Body of pancreas (tissue), 4 donors: Measurements from ENCODE around the gene RABAC1. TPM values are rescaled to one million over a fixed set of nuclear protein-coding genes. Genes with fewer than 3 reads are reported as not detected.

Experiments used
- ATAC-seq: fragments of 150-250 bp; one replicate; pipeline ENCODE4 v1.9.1; 2016
- DNase-seq, 4 donors: peaks; one replicate each; pipeline ENCODE4 v3.0.0-alpha.2; 2019
- H3K27ac ChIP-seq, 4 donors: fragments of 200-600 bp; sonication (generic); 1 replicate in 3 of 4; 2 replicates in 1 of 4; pipeline versions ENCODE4 v1.5.1 to v1.6.1; 2016 to 2019; ENCODE audit warnings: mild to moderate bottlenecking in 1 of 4, mixed read lengths in 1 of 4, moderate library complexity in 1 of 4
- H3K27me3 ChIP-seq, 2 donors: fragments of 200-600 bp; sonication (generic); one replicate each; pipeline ENCODE4 v1.6.0; 2016; ENCODE audit warnings: mild to moderate bottlenecking in 1 of 2
- H3K36me3 ChIP-seq, 2 donors: fragments of 200-600 bp; sonication (generic); replicated peaks in 1 of 2; 2 replicates each; pipeline ENCODE4 v1.5.1; 2016; ENCODE audit warnings: low read depth in 2 of 2; ENCODE audit not compliant: insufficient read depth in 1 of 2
- H3K4me1 ChIP-seq: fragments of 200-600 bp; sonication (generic); one replicate; pipeline ENCODE4 v1.6.0; 2016
- H3K4me3 ChIP-seq, 2 donors: fragments of 200-600 bp; sonication (generic); 1 replicate in 1 of 2; 2 replicates in 1 of 2; pipeline ENCODE4 v1.5.1; 2016 to 2019
- H3K9me3 ChIP-seq, 3 donors: fragments of 200-600 bp; sonication (generic); 1 replicate in 2 of 3; 2 replicates in 1 of 3; pipeline ENCODE4 v1.5.1; 2016
- POLR2A ChIP-seq, 3 donors: fragments of 450-650 bp; IDR thresholded peaks; one replicate each; pipeline ENCODE4 v1.6.1; 2016; ENCODE audit warnings: antibody characterized with exemption in 3 of 3, mild to moderate bottlenecking in 2 of 3
- WGBS, 2 donors: methylation state at CpG; one replicate each; pipeline ENCODE4 v1.1.5; 2017; 5-methylcytosine and 5-hydroxymethylcytosine counted together
- intact Hi-C: fragments of 100-400 bp; cut with DNase I; formaldehyde crosslinking; loops from one replicate; pipeline ENCODE4 v1.15.1; 2023
- total RNA-seq, 2 donors: library from RNA; depleted of rRNA; stranded (reverse); fragments of >200 nt; gene quantifications; one replicate each; pipeline ENCODE4 v1.1.0, GENCODE V29; 2016
- TF ChIP-seq, protein P1 (sequence below), 7 experiments: fragments of 450-650 bp in 4 of 7; fragments of 200-600 bp in 3 of 7; sonication (generic) in 3 of 7; IDR thresholded peaks; one replicate each; pipeline ENCODE4 v1.5.1; 2016 to 2019; ENCODE audit warnings: antibody characterized with exemption in 7 of 7

RABAC1 gene
- total RNA-seq, 2 donors from 2014 or later: 87.3 to 88.5 TPM

DNA sequence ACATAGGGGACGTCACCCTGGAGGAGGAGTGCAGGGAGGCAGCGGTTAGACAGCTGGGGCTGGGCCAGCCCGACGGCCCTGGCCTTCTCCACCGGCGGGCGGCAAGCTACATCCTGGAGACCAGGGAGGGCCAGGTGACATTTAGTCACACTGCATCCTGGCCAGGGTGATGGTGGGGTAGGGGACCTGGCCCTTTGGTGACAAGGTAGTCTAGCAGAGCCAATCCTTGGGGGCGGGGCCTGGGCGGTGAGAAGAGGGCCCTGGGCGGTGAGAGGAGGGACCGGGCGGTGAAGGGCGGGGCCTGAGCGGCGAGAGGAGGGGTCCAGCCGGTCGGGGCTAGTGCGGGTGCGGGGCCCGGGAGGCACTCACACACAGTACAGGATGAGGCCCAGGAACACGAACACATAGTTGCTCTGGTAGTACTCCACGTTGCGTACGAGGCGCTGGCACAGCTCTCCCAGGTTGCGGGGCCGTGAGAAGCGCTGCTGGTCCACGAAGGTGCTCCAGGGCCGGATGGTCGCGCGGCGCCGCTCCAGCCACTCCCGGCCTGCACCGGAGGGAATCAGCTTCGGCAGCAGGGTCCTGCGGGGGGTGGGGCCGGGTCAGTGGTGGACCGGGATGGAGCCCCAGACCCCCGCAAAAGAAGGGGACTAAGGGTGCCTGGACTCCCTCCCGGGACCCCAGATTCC lies 610 bp downstream of the RABAC1 start:
- intact Hi-C loops: loop anchor here (5.0 kb wide), 1 partner anchor 81 kb away; the partner anchor contains the start of gene CD79A

DNA sequence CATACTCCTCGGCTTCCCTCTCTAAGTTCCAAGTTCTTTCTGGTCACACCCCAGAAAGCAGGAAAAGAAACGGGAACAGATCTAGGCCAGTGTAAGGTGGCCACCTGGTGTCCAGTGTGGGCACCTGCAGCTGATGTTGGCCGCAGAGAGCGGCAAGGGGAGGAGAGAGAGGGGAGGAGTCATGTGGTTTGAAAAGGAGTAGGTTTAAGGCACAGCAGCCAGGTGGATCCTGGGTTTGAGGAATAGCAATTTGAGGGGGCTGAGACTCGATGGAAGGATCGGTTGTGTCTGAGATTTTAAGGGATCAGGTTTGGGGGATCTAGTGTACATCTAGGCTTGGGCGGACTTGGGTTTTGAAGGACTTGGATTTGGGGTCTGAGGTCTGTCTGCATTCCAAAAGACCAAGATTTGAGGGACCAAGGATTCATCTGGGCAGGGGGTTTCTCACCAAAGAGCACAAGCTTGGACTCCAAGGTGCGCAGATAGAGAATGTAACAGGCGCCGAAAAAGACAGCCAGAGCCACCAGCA lies 1.2 kb downstream of the RABAC1 start:
- Histone ChIP-seq H3K9me3 (no peaks in the 10 kb centered on the region), H3K27me3 (no peaks in the 10 kb centered on the region), H3K4me3 (peak overlapping the region in 1 of 2 donors; percentile 54), H3K36me3 (no peaks in the 10 kb centered on the region), H3K27ac (peak overlapping the region; percentile 83 to 90 (median 86)), H3K4me1 (peaks cover 15% of the 10 kb centered on the region)
- TF ChIP-seq, protein P1, sequence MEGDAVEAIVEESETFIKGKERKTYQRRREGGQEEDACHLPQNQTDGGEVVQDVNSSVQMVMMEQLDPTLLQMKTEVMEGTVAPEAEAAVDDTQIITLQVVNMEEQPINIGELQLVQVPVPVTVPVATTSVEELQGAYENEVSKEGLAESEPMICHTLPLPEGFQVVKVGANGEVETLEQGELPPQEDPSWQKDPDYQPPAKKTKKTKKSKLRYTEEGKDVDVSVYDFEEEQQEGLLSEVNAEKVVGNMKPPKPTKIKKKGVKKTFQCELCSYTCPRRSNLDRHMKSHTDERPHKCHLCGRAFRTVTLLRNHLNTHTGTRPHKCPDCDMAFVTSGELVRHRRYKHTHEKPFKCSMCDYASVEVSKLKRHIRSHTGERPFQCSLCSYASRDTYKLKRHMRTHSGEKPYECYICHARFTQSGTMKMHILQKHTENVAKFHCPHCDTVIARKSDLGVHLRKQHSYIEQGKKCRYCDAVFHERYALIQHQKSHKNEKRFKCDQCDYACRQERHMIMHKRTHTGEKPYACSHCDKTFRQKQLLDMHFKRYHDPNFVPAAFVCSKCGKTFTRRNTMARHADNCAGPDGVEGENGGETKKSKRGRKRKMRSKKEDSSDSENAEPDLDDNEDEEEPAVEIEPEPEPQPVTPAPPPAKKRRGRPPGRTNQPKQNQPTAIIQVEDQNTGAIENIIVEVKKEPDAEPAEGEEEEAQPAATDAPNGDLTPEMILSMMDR (IDR thresholded peaks at IDR 0.05): peak; percentile 81 to 98 (median 96)
- TF ChIP-seq POLR2A (IDR thresholded peaks at IDR 0.05): no peak
- ATAC-seq (peak; percentile 87), DNase-seq (peak; percentile 80 to 86 (median 85))
- 5 to 6% methylated on average over 8 to 10 of the region's 10 CpGs for WGBS, 2 donors
- intact Hi-C loops: loop anchor here (5.0 kb wide), 1 partner anchor 81 kb away; the partner anchor contains the start of gene CD79A

More for the DNA sequence above, 610 bp downstream of the RABAC1 start:
- Histone ChIP-seq H3K36me3 (no peaks in the 10 kb centered on the region), H3K4me1 (peaks cover 15% of the 10 kb centered on the region), H3K9me3 (no peaks in the 10 kb centered on the region), H3K27me3 (no peaks in the 10 kb centered on the region), H3K27ac (peak overlapping the region; percentile 83 to 90 (median 86)), H3K4me3 (peak overlapping the region; percentile 54 to 94)
- DNase-seq: peak; percentile 89 to 94 (median 92)
- TF ChIP-seq, protein P1 (IDR thresholded peaks at IDR 0.05): no peak
- TF ChIP-seq POLR2A (IDR thresholded peaks at IDR 0.05): peak; percentile 53 to 76 (median 75)
- ATAC-seq: peak; percentile 82
- 0 to 1% methylated on average over 2 to 39 of the region's 43 CpGs for WGBS, 2 donors

DNA sequence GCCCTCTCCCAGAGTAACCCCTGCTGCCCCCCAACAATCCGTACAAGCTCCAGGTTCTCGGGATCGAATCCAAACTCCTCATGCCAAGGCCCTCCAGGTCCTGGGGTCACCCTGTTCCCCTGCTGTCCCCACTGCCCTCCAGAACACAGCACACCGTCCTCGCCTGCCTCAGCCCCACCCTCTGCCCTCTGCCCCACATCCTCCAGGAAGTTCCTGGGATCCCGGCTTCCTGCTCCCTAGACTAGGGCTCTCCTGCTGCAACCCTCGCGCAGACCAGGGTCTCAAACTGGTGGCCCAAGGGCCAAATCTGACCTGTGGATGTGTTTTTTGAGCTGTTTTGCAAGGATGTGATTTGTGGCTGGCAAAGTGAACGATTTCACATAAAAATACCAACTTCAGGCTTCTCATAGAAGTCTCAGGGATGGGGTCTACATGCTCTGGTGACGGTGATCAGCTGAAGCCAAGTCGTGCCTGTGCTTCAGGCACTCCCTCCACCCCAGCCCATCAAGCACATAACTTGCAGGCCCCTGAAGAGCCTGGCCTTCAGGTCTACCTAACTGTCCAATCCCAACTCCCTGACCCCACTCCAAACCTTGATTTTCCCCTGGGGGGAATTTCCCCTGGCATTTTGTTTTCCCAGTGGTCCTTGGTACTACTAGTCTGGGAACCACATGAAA lies 1.8 kb downstream of the RABAC1 start:
- 79 to 93% methylated on average over 6 to 11 of the region's 11 CpGs for WGBS, 2 donors
- TF ChIP-seq POLR2A (IDR thresholded peaks at IDR 0.05): no peak
- TF ChIP-seq, protein P1 (IDR thresholded peaks at IDR 0.05): no peak
- Histone ChIP-seq H3K27ac (peak overlapping the region in 3 of 4 donors; percentile 85 to 90 (median 88)), H3K4me1 (peaks cover 15% of the 10 kb centered on the region), H3K4me3 (no peak overlapping the region), H3K27me3 (no peaks in the 10 kb centered on the region), H3K9me3 (no peaks in the 10 kb centered on the region), H3K36me3 (no peaks in the 10 kb centered on the region)
- no peak for DNase-seq
- intact Hi-C loops: loop anchor here (5.0 kb wide), 1 partner anchor 80 kb away; the partner anchor contains the start of gene CD79A
- ATAC-seq: no peak

DNA sequence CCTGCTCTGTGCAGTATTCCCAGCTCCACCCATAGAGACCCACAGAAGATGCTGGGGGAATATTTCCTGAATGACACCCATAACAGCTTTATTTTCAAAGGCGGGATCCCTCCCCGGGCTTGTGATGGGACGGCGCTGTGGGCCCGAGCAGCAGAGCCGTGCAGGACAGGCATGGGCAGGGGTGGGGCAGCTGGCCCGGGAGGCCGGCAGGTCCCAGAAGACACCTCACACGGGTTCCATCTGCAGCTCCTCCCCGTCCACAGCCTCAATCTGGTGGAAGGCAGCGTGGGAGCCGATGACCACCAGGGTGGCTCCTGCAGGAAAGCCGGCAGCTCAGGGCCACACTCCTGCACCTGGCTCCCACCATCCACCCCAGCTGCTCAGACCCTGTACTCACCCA lies 2.5 kb downstream of the RABAC1 start:
- Histone ChIP-seq H3K9me3 (no peaks in the 10 kb centered on the region), H3K4me3 (no peak overlapping the region), H3K4me1 (peaks cover 15% of the 10 kb centered on the region), H3K27ac (no peak overlapping the region), H3K36me3 (no peaks in the 10 kb centered on the region), H3K27me3 (no peaks in the 10 kb centered on the region)
- ATAC-seq (no peak), DNase-seq (no peak)
- TF ChIP-seq POLR2A (IDR thresholded peaks at IDR 0.05): no peak
- TF ChIP-seq, protein P1 (IDR thresholded peaks at IDR 0.05): no peak
- WGBS, 2 donors: 85 to 94% methylated on average over 2 to 13 of the region's 13 CpGs
- intact Hi-C loops: loop anchor here (5.0 kb wide), 1 partner anchor 79 kb away; the partner anchor contains the start of gene CD79A
